ENCODE data around the gene LCNL1.

LCNL1 gene

DNA sequence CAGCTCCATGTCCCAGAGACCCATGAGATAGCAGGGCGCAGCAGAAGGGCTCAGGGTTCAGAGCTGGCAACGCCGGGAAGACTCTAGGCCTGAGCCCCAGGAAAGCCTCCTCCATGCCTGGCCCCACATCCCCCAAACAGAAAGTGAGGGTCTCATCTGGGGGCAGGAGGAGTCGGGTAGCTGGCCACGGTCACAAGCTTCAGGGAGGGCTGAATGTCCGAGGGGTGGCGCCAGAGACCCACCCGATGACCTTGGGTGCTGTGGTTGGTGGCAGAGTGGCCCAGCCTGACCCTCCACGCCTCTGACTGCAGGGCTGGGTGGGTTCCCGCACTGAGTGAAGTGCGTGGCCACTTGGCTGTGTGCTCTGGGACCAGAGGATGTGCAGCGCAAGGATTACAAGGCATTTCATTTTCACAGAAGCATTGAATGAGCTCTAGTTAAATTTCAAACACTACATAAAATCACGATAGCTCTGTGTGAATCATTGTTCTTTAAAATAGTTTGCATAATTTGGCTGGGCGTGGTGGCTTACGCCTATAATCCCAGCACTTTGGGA, 34.8 kb upstream of the LCNL1 start:
- TF ChIP-seq, protein P1, sequence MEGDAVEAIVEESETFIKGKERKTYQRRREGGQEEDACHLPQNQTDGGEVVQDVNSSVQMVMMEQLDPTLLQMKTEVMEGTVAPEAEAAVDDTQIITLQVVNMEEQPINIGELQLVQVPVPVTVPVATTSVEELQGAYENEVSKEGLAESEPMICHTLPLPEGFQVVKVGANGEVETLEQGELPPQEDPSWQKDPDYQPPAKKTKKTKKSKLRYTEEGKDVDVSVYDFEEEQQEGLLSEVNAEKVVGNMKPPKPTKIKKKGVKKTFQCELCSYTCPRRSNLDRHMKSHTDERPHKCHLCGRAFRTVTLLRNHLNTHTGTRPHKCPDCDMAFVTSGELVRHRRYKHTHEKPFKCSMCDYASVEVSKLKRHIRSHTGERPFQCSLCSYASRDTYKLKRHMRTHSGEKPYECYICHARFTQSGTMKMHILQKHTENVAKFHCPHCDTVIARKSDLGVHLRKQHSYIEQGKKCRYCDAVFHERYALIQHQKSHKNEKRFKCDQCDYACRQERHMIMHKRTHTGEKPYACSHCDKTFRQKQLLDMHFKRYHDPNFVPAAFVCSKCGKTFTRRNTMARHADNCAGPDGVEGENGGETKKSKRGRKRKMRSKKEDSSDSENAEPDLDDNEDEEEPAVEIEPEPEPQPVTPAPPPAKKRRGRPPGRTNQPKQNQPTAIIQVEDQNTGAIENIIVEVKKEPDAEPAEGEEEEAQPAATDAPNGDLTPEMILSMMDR (conservative IDR thresholded peaks at IDR 0.05; ENCODE audit: low read depth, low read length), result peak; percentile 74
- DNase-seq (ENCODE audit: low read depth), result peak; percentile 51
- H3K4me3 ChIP-seq (ENCODE audit: low read depth, low read length), result no peak overlapping the region

DNA sequence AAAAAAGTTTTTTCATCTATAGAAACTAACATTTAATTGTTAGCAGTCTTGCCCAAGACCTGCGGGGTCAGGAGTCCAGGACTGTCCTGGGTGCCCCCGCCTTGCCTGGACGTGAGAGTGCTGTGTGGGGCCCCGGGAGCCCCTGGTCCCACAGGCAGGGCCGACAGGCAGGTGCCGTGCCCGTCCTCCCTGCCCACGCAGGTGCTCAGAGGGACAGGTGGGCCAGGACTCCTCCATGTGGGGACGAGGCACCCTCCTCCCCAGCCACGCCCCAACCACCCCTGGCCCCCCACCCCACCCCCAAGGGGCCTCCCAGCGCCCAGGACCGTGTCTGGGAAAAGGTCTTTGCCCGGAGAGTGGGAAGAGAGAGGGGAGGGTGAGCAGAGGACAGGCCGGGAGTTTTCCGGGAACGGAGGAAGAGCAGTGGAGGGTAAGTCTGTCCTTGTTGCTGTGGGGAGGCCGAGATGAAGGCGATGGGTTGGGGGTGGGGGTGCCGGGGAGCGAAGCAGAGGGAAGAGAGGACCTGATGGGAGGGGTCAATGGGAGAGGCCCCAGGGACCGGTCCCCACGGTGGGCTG, 33.5 kb upstream of the LCNL1 start:
- TF ChIP-seq, protein P1 (conservative IDR thresholded peaks at IDR 0.05; ENCODE audit: low read depth, low read length), result no peak

GRCh38 chr9:136949817-136950655, 32.8 kb upstream of the LCNL1 start:
- TF ChIP-seq, protein P1 (conservative IDR thresholded peaks at IDR 0.05; ENCODE audit: low read depth, low read length), result no peak
- H3K4me3 ChIP-seq (ENCODE audit: low read depth, low read length), result peak overlapping the region; percentile 59
- DNase-seq (ENCODE audit: low read depth), result peak; percentile 83

More for the DNA sequence above, 33.5 kb upstream of the LCNL1 start:
- DNase-seq (ENCODE audit: low read depth), result no peak
- H3K4me3 ChIP-seq (ENCODE audit: low read depth, low read length), result peak overlapping the region; percentile 59

DNA sequence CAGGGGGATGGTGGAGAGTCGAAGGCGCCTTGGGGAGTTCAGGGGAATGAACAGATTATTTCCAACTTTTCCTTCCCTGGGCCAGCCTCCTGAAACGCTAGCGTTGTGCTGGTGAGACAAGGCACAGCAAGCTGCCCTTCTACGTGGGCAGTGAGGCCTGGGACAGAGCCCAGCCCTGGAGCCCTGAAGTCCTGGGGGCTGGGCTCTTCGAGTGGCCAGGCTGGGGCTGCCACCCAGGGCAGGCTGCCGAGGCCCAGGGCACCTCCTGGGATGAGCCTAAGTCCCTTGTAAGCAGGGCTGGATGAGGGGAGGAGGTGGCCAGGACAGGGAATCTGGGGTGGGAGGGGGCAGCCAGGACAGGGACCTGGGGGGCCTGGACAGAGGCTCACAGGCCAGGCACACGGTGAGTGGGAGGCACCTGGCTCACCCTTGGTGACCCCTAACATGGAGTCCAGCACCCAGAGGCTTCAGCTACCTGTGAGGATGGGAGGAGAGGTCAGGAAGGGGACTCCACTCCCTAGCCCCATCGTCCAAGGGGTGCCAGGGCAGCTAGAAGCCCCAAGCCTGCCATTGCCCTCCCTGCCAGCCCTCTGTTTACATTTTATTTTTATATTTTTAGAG, 32.0 kb upstream of the LCNL1 start:
- TF ChIP-seq, protein P1 (conservative IDR thresholded peaks at IDR 0.05; ENCODE audit: low read depth, low read length), result no peak
- DNase-seq (ENCODE audit: low read depth), result no peak
- H3K4me3 ChIP-seq (ENCODE audit: low read depth, low read length), result no peak overlapping the region

- no peak for DNase-seq (ENCODE audit: low read depth)
- TF ChIP-seq, protein P1 (conservative IDR thresholded peaks at IDR 0.05; ENCODE audit: low read depth, low read length), result no peak
- no peak within 1 kb of the TSS for H3K4me3 ChIP-seq (ENCODE audit: low read depth, low read length)
These were observed 31.1 kb upstream of the LCNL1 start, which contains the start of gene LCN12 for GRCh38 chr9:136951541-136952320. Gene LCN12, plus strand, starts transcription at chr9:136952273. Its CDS starts 55 bp downstream, at chr9:136952328.

DNA sequence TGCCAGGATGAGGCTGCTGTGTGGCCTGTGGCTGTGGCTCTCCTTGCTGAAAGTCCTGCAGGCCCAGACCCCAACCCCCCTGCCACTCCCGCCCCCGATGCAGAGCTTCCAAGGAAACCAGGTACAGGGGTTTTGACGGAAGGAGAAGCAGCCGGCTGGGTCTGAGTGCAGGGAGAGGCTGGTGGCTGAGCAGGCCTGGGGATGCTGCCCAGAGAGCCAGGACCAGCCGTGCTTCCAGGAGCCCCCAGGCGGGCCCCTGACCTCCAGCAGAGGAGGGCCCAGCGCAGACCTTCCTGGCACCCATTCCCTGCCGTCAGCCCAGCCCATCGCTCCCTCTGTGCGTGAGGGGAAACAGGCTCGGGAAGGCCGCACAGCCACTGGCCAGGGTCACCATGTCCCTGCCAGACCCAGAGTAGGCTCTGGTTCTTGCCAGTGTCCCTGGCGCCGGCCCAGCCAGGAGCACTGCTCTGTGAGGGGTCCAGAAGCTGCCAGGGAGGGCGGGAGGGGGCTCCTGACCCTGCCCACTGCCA, 30.4 kb upstream of the LCNL1 start:
- H3K4me3 ChIP-seq (ENCODE audit: low read depth, low read length), result no peak overlapping the region
- DNase-seq (ENCODE audit: low read depth), result no peak
- TF ChIP-seq, protein P1 (conservative IDR thresholded peaks at IDR 0.05; ENCODE audit: low read depth, low read length), result no peak

Data from choroid plexus epithelial cell (primary cell).